WI38 (cell line): Measurements from ENCODE around the gene DPYSL5.

Experiments
- H3K4me3 ChIP-seq: 2 replicates; pipeline ENCODE4 v1.5.1; 2011; ENCODE audit warnings: low read depth, mild to moderate bottlenecking, control low read depth, low read length
- CTCF ChIP-seq: IDR thresholded peaks from 2 replicates; pipeline ENCODE4 v1.5.1; 2012; ENCODE audit warnings: low read depth, mild to moderate bottlenecking, control low read depth, low read length

The DPYSL5 gene

GRCh38 chr2:26975656-26976055 is 127.7 kb downstream of the DPYSL5 start:
- H3K4me3 ChIP-seq = no peak overlapping the region
- TF ChIP-seq CTCF = no peak

GRCh38 chr2:26976237-26976636 is 128.3 kb downstream of the DPYSL5 start:
- H3K4me3 ChIP-seq = no peak overlapping the region
- TF ChIP-seq CTCF = no peak

GRCh38 chr2:26977012-26977411 is 129.1 kb downstream of the DPYSL5 start:
- H3K4me3 ChIP-seq = no peak overlapping the region
- TF ChIP-seq CTCF = no peak

GRCh38 chr2:26978061-26978596 is 130.2 kb downstream of the DPYSL5 start:
- no peak overlapping the region for H3K4me3 ChIP-seq
- TF ChIP-seq CTCF = no peak

- no peak for TF ChIP-seq CTCF
- H3K4me3 ChIP-seq = no peak overlapping the region
These were observed 131.8 kb downstream of the DPYSL5 start for GRCh38 chr2:26979741-26980140.

GRCh38 chr2:26980971-26981370 is 133.0 kb downstream of the DPYSL5 start:
- H3K4me3 ChIP-seq = no peak overlapping the region
- no peak for TF ChIP-seq CTCF

GRCh38 chr2:26982102-26982742 is 134.3 kb downstream of the DPYSL5 start:
- no peak overlapping the region for H3K4me3 ChIP-seq
- TF ChIP-seq CTCF = no peak
